ENCODE results near the gene LONRF2.

GRCh38 chr2:100271210-100271609 is 51.1 kb downstream of the LONRF2 start:
- no peak for TF ChIP-seq EZH2 (IDR thresholded peaks at IDR 0.05; ENCODE audit: low read length, unreplicated experiment)
- TF ChIP-seq EZH2phosphoT487 (IDR thresholded peaks at IDR 0.05; ENCODE audit: borderline replicate concordance, low read length), result no peak
- no peak for TF ChIP-seq CTCF (conservative IDR thresholded peaks at IDR 0.05; ENCODE audit: low read depth, low read length)
